Thyroid gland (tissue), 4 donors: ENCODE data around the gene RAI14.

ENCODE experiments used
- CTCF ChIP-seq, 6 experiments: fragments of 200-600 bp in 3 of 6; fragments of 450-650 bp in 3 of 6; sonication (generic) in 3 of 6; IDR thresholded peaks; one replicate each; pipeline ENCODE4 v1.5.1; 2016 to 2019; ENCODE audit warnings: antibody characterized with exemption in 6 of 6, mild to moderate bottlenecking in 2 of 6, inconsistent platforms in 1 of 6, moderate library complexity in 1 of 6
- POLR2A ChIP-seq, 2 donors: fragments of 450-650 bp; IDR thresholded peaks; one replicate each; pipeline ENCODE4 v1.6.1; 2017; ENCODE audit warnings: antibody characterized with exemption in 2 of 2, mild to moderate bottlenecking in 2 of 2, moderate library complexity in 1 of 2

GRCh38 chr5:34685485-34686165, 29.5 kb downstream of the RAI14 start:
- no peak for TF ChIP-seq CTCF (IDR thresholded peaks at IDR 0.05)
- TF ChIP-seq POLR2A (IDR thresholded peaks at IDR 0.05), result no peak
